Lung (tissue), 12 donors: ENCODE data around the gene PDE1C. TPM values are rescaled to one million over a fixed set of nuclear protein-coding genes. Genes with fewer than 3 reads are reported as not detected.

ENCODE experiments used
- ATAC-seq: fragments of 200-7000 bp; cut with Tn5 transposase; one replicate; pipeline ENCODE4 v1.9.1; 2020; ENCODE audit warnings: moderate number of reproducible peaks; ENCODE audit not compliant: insufficient read depth, low FRiP score
- DNase-seq, 3 donors: peaks; one replicate each; pipeline ENCODE4 v3.0.0-alpha.2; 2013 to 2017
- H3K27ac ChIP-seq, 2 donors: one replicate each; pipeline ENCODE4 v1.5.1; 2013; ENCODE audit warnings: mild to moderate bottlenecking in 2 of 2, moderate library complexity in 2 of 2, control low read depth in 1 of 2, inconsistent platforms in 1 of 2, low read depth in 1 of 2, low read length in 1 of 2
- H3K27me3 ChIP-seq, 3 donors: one replicate each; pipeline ENCODE4 v1.5.1; 2013; ENCODE audit warnings: low read length in 2 of 3; ENCODE audit not compliant: control insufficient read depth in 3 of 3, insufficient read depth in 3 of 3
- H3K36me3 ChIP-seq, 4 donors: one replicate each; pipeline ENCODE4 v1.5.1; 2013; ENCODE audit warnings: low read length in 4 of 4, mild to moderate bottlenecking in 1 of 4, moderate library complexity in 1 of 4; ENCODE audit not compliant: control insufficient read depth in 4 of 4, insufficient read depth in 4 of 4
- H3K4me1 ChIP-seq, 5 donors: one replicate each; pipeline ENCODE4 v1.5.1; 2013; ENCODE audit warnings: low read length in 5 of 5, mild to moderate bottlenecking in 2 of 5, moderate library complexity in 1 of 5; ENCODE audit not compliant: control insufficient read depth in 5 of 5, insufficient read depth in 5 of 5
- H3K4me3 ChIP-seq: one replicate; pipeline ENCODE4 v1.5.1; 2013; ENCODE audit warnings: mild to moderate bottlenecking, control low read depth, moderate library complexity
- H3K9ac ChIP-seq, 2 donors: one replicate each; pipeline ENCODE4 v1.5.1; 2013; ENCODE audit warnings: low read length in 2 of 2, control low read depth in 1 of 2; ENCODE audit not compliant: insufficient read depth in 1 of 2
- H3K9me3 ChIP-seq, 4 donors: one replicate each; pipeline ENCODE4 v1.5.1; 2013; ENCODE audit warnings: low read length in 3 of 4, mild to moderate bottlenecking in 1 of 4, moderate library complexity in 1 of 4; ENCODE audit not compliant: control insufficient read depth in 4 of 4, insufficient read depth in 3 of 4
- CTCF ChIP-seq: IDR thresholded peaks from 2 replicates; pipeline ENCODE4 v1.5.1; 2012; ENCODE audit warnings: mild to moderate bottlenecking; ENCODE audit errors: control extremely low read depth, extremely low read depth
- WGBS, 2 donors: extraction: QIAGEN DNeasy Blood & Tissue Kit; methylation state at CpG; one replicate each; pipeline ENCODE4 v1.1.7; 2013; 5-methylcytosine and 5-hydroxymethylcytosine counted together
- polyA plus RNA-seq, 2 donors: library from polyadenylated mRNA; stranded (reverse); fragments of 200-250 nt; gene quantifications; one replicate each; pipeline ENCODE4 v1.2.1, GENCODE V29; 2013
- total RNA-seq, 2 donors: library from RNA; depleted of rRNA in 1 of 2; stranded (reverse); fragments of >200 nt in 1 of 2; gene quantifications; one replicate each; pipeline ENCODE4 v1.2.1, GENCODE V29; 2014 to 2021
- donor health status: control.
- donor health status: control.
- donor health status: Bipolar disorder and iron deficiency.
- donor health status: healthy.
- donor health status: DM: yes; HTN: yes; CAD: no.

PDE1C gene
- total and polyA plus RNA-seq, 4 donors, result 1.9 to 14.3 (median 6.1) TPM

GRCh38 chr7:31906479-31907171 is 163.6 kb downstream of the PDE1C start:
- Histone ChIP-seq H3K27ac (peak overlapping the region in 1 of 2 donors; percentile 86), H3K4me3 (no peak overlapping the region), H3K9me3 (no peaks in the 10 kb centered on the region), H3K9ac (no peak overlapping the region), H3K36me3 (no peaks in the 10 kb centered on the region), H3K27me3 (no peaks in the 10 kb centered on the region), H3K4me1 (peaks cover 0 to 14% (median 0%) of the 10 kb centered on the region in 5 donors)
- no peak for TF ChIP-seq CTCF
- no peak for ATAC-seq
- 76 to 92% methylated on average over 5 of the region's 5 CpGs for WGBS, 2 donors
- DNase-seq, result no peak

GRCh38 chr7:31903962-31904361 is 166.2 kb downstream of the PDE1C start:
- H3K9me3 ChIP-seq, result no peaks in the 10 kb centered on the region
- no peaks in the 10 kb centered on the region for H3K36me3 ChIP-seq
- no peak overlapping the region for H3K4me3 ChIP-seq
- no peak for TF ChIP-seq CTCF
- peaks cover 0 to 3% (median 0%) of the 10 kb centered on the region in 5 donors for H3K4me1 ChIP-seq
- ATAC-seq (no peak), DNase-seq (no peak)
- H3K9ac ChIP-seq, result no peak overlapping the region
- H3K27me3 ChIP-seq, result no peaks in the 10 kb centered on the region
- H3K27ac ChIP-seq, result peak overlapping the region in 1 of 2 donors; percentile 45
- 76 to 82% methylated on average over 4 of the region's 4 CpGs for WGBS, 2 donors

GRCh38 chr7:31899356-31899927 is 170.8 kb downstream of the PDE1C start:
- 85 to 89% methylated on average over 14 of the region's 14 CpGs for WGBS, 2 donors
- H3K27me3 ChIP-seq, result no peaks in the 10 kb centered on the region
- TF ChIP-seq CTCF, result no peak
- no peaks in the 10 kb centered on the region for H3K36me3 ChIP-seq
- peaks cover 0 to 3% (median 0%) of the 10 kb centered on the region in 4 donors for H3K9me3 ChIP-seq
- no peak overlapping the region for H3K9ac ChIP-seq
- DNase-seq, result no peak
- H3K4me3 ChIP-seq, result no peak overlapping the region
- H3K27ac ChIP-seq, result no peak overlapping the region
- peaks cover 0 to 5% (median 0%) of the 10 kb centered on the region in 5 donors for H3K4me1 ChIP-seq
- no peak for ATAC-seq
